Smooth muscle cell (in vitro differentiated cells): ENCODE results near the gene TANC1. TPM values are rescaled to one million over a fixed set of nuclear protein-coding genes. Genes with fewer than 3 reads are reported as not detected.

Source experiments
- DNase-seq: peaks from one replicate; lab custom pipeline; 2025; ENCODE audit not compliant: unreplicated experiment; lab: John Stamatoyannopoulos, UW
- H2AFZ ChIP-seq: fragments of 200-600 bp; sonication (generic); 2 replicates; pipeline ENCODE4 v1.6.0; 2016; ENCODE audit warnings: antibody characterized with exemption, low read depth, mild to moderate bottlenecking
- H3F3A ChIP-seq: fragments of 200-600 bp; sonication (generic); 2 replicates; pipeline ENCODE4 v1.6.0; 2017; ENCODE audit warnings: antibody characterized with exemption, low read depth
- H3K27ac ChIP-seq: fragments of 200-600 bp; sonication (generic); 2 replicates; pipeline ENCODE4 v1.5.1; 2016; ENCODE audit warnings: low read depth, mild to moderate bottlenecking
- H3K27me3 ChIP-seq: fragments of 200-600 bp; sonication (generic); 2 replicates; pipeline ENCODE4 v1.6.1; 2016; ENCODE audit warnings: low read depth, mild to moderate bottlenecking
- H3K36me3 ChIP-seq: fragments of 200-600 bp; sonication (generic); 2 replicates; pipeline ENCODE4 v1.5.1; 2016; ENCODE audit warnings: low read depth
- H3K4me1 ChIP-seq: fragments of 200-600 bp; sonication (generic); 2 replicates; pipeline ENCODE4 v1.5.1; 2016; ENCODE audit warnings: low read depth
- H3K4me2 ChIP-seq: fragments of 200-600 bp; sonication (generic); 2 replicates; pipeline ENCODE4 v1.6.0; 2016; ENCODE audit warnings: mild to moderate bottlenecking
- H3K4me3 ChIP-seq: fragments of 200-600 bp; sonication (generic); 2 replicates; pipeline ENCODE4 v1.5.1; 2016; ENCODE audit warnings: mild to moderate bottlenecking
- H3K79me2 ChIP-seq: fragments of 200-600 bp; sonication (generic); 2 replicates; pipeline ENCODE4 v1.6.0; 2016; ENCODE audit warnings: low read depth, mild to moderate bottlenecking
- H3K9ac ChIP-seq: fragments of 200-600 bp; sonication (generic); 2 replicates; pipeline ENCODE4 v1.6.0; 2016; ENCODE audit warnings: low read depth
- H3K9me3 ChIP-seq: fragments of 200-600 bp; sonication (generic); replicated peaks from 2 replicates; pipeline ENCODE4 v1.5.1; 2016; ENCODE audit warnings: low read depth
- H4K20me1 ChIP-seq: fragments of 200-600 bp; sonication (generic); 2 replicates; pipeline ENCODE4 v1.6.0; 2016; ENCODE audit warnings: low read depth
- CTCF ChIP-seq: fragments of 200-600 bp; sonication (generic); IDR thresholded peaks from 2 replicates; pipeline ENCODE4 v1.5.1; 2017; ENCODE audit warnings: borderline replicate concordance, mild to moderate bottlenecking, antibody characterized with exemption; ENCODE audit not compliant: insufficient read depth, poor library complexity, severe bottlenecking
- WGBS: methylation state at CpG from one replicate; pipeline ENCODE4 v1.1.7; 2016; ENCODE audit warnings: low lambda C conversion rate; 5-methylcytosine and 5-hydroxymethylcytosine counted together
- polyA plus RNA-seq: library from polyadenylated mRNA; unstranded; fragments of >200 nt; fragmentation: Nextera tagmentation; extraction: Ambion mirVana; gene quantifications from 2 replicates; pipeline ENCODE4 v1.2.1, GENCODE V29; 2016
- total RNA-seq: library from RNA; depleted of rRNA; stranded (reverse); fragments of >200 nt; gene quantifications from 2 replicates; pipeline ENCODE4 v1.2.3, GENCODE V29; 2014

The TANC1 gene
- total and polyA plus RNA-seq, 2 experiments from 2014 or later: 9.1 to 30.8 TPM

GRCh38 chr2:159098361-159098760 lies 129.9 kb downstream of the TANC1 start:
- no peaks in the 10 kb centered on the region for H3F3A ChIP-seq
- peaks cover 6% of the 10 kb centered on the region for H3K79me2 ChIP-seq
- peaks cover 10% of the 10 kb centered on the region for H3K4me1 ChIP-seq
- no peak overlapping the region for H3K4me3 ChIP-seq
- no peak overlapping the region for H2AFZ ChIP-seq
- H3K36me3 ChIP-seq: no peaks in the 10 kb centered on the region
- H3K9ac ChIP-seq: no peak overlapping the region
- no peak overlapping the region for H3K4me2 ChIP-seq
- H3K9me3 ChIP-seq: no peaks in the 10 kb centered on the region
- no peaks in the 10 kb centered on the region for H3K27me3 ChIP-seq
- no peak for DNase-seq
- 92% methylated on average over 3 of the region's 3 CpGs for whole genome bisulfite sequencing
- no peak for TF ChIP-seq CTCF
- no peak overlapping the region for H3K27ac ChIP-seq
- no peaks in the 10 kb centered on the region for H4K20me1 ChIP-seq

GRCh38 chr2:159098921-159099411 lies 130.5 kb downstream of the TANC1 start:
- H3K4me2 ChIP-seq: peak overlapping the region; percentile 33
- no peaks in the 10 kb centered on the region for H4K20me1 ChIP-seq
- peaks cover 4% of the 10 kb centered on the region for H3K4me1 ChIP-seq
- no peaks in the 10 kb centered on the region for H3F3A ChIP-seq
- H2AFZ ChIP-seq: no peak overlapping the region
- H3K36me3 ChIP-seq: no peaks in the 10 kb centered on the region
- no peak for TF ChIP-seq CTCF
- H3K79me2 ChIP-seq: peaks cover 6% of the 10 kb centered on the region
- 72% methylated on average over 3 of the region's 3 CpGs for WGBS
- peak overlapping the region; percentile 15 for H3K9ac ChIP-seq
- no peaks in the 10 kb centered on the region for H3K9me3 ChIP-seq
- no peak overlapping the region for H3K27ac ChIP-seq
- H3K27me3 ChIP-seq: no peaks in the 10 kb centered on the region
- H3K4me3 ChIP-seq: no peak overlapping the region
- no peak for DNase-seq

GRCh38 chr2:159101755-159102489 lies 133.5 kb downstream of the TANC1 start:
- H3K27ac ChIP-seq: no peak overlapping the region
- DNase-seq: no peak
- H3K79me2 ChIP-seq: peaks cover 9% of the 10 kb centered on the region
- no peak overlapping the region for H3K9ac ChIP-seq
- H3K4me1 ChIP-seq: peaks cover 5% of the 10 kb centered on the region
- no peaks in the 10 kb centered on the region for H3K9me3 ChIP-seq
- WGBS: 94% methylated on average over 8 of the region's 8 CpGs
- no peak for TF ChIP-seq CTCF
- H4K20me1 ChIP-seq: no peaks in the 10 kb centered on the region
- H3K4me2 ChIP-seq: no peak overlapping the region
- H3F3A ChIP-seq: no peaks in the 10 kb centered on the region
- no peak overlapping the region for H3K4me3 ChIP-seq
- H2AFZ ChIP-seq: no peak overlapping the region
- no peaks in the 10 kb centered on the region for H3K27me3 ChIP-seq
- H3K36me3 ChIP-seq: no peaks in the 10 kb centered on the region

GRCh38 chr2:159103411-159103810 lies 135.0 kb downstream of the TANC1 start:
- H2AFZ ChIP-seq: no peak overlapping the region
- no peak for DNase-seq
- no peaks in the 10 kb centered on the region for H3K9me3 ChIP-seq
- H3K79me2 ChIP-seq: peaks cover 9% of the 10 kb centered on the region
- H3K27me3 ChIP-seq: no peaks in the 10 kb centered on the region
- no peaks in the 10 kb centered on the region for H3F3A ChIP-seq
- H3K4me3 ChIP-seq: no peak overlapping the region
- peaks cover 3% of the 10 kb centered on the region for H4K20me1 ChIP-seq
- no CpG with 5 or more reads among the region's 5 CpGs for WGBS
- no peak overlapping the region for H3K4me2 ChIP-seq
- H3K9ac ChIP-seq: no peak overlapping the region
- no peak for TF ChIP-seq CTCF
- H3K4me1 ChIP-seq: peaks cover 5% of the 10 kb centered on the region
- no peaks in the 10 kb centered on the region for H3K36me3 ChIP-seq
- H3K27ac ChIP-seq: no peak overlapping the region
